Measurements from ENCODE around the gene AK4. TPM values are rescaled to one million over a fixed set of nuclear protein-coding genes. Genes with fewer than 3 reads are reported as not detected.

Gene AK4
- total RNA-seq, 1 donor from 2014 or later, result 133 TPM

DNA sequence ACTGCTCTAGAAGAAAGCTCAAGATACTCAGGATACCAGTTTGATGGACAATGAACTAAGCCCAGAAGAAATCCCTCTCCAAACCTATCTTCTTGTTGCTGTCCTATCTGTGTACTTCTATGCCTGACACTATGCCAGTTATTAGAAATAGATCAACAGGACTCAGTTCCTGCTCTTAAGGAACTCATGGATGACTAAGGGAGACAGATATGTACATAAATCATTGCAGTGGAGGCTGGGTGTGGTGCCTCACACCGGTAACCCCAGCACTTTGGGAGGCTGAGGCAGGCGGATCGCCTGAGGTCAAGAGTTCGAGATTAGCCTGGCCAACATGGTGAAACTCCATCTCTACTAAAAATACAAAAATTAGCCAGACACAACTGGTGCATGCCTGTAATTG lies 42.4 kb upstream of the AK4 start:
- no peak overlapping the region for H3K4me3 ChIP-seq (ENCODE audit: insufficient read depth, low read depth, low read length)
- no peak overlapping the region for H3K27ac Mint-ChIP-seq (ENCODE audit: unreplicated experiment)
- H3K4me1 ChIP-seq (ENCODE audit: insufficient read depth, low read length), result no peaks in the 10 kb centered on the region
- H3K27me3 Mint-ChIP-seq (ENCODE audit: low read depth, unreplicated experiment), result peaks cover 3% of the 10 kb centered on the region
- no peak overlapping the region for H3K4me3 Mint-ChIP-seq (ENCODE audit: unreplicated experiment)
- H3K79me2 ChIP-seq (ENCODE audit: insufficient read depth, low read length), result no peaks in the 10 kb centered on the region
- H2AFZ ChIP-seq (ENCODE audit: low read depth, low read length), result no peak overlapping the region
- H4K20me1 ChIP-seq (ENCODE audit: insufficient read depth, low read length), result no peaks in the 10 kb centered on the region
- H3K9me3 Mint-ChIP-seq (ENCODE audit: unreplicated experiment), result peaks cover 8% of the 10 kb centered on the region
- no peak for DNase-seq (ENCODE audit: low read depth)
- H3K4me2 ChIP-seq (ENCODE audit: low read length), result no peak overlapping the region
- no peaks in the 10 kb centered on the region for H3K36me3 ChIP-seq (ENCODE audit: insufficient read depth, low read length)
- H3K36me3 Mint-ChIP-seq (ENCODE audit: low read depth, unreplicated experiment), result no peaks in the 10 kb centered on the region
- no peaks in the 10 kb centered on the region for H3K27me3 ChIP-seq (ENCODE audit: insufficient read depth, low read length)
- no peak overlapping the region for H3K27ac ChIP-seq (ENCODE audit: low read depth, low read length)
- TF ChIP-seq, protein P1, sequence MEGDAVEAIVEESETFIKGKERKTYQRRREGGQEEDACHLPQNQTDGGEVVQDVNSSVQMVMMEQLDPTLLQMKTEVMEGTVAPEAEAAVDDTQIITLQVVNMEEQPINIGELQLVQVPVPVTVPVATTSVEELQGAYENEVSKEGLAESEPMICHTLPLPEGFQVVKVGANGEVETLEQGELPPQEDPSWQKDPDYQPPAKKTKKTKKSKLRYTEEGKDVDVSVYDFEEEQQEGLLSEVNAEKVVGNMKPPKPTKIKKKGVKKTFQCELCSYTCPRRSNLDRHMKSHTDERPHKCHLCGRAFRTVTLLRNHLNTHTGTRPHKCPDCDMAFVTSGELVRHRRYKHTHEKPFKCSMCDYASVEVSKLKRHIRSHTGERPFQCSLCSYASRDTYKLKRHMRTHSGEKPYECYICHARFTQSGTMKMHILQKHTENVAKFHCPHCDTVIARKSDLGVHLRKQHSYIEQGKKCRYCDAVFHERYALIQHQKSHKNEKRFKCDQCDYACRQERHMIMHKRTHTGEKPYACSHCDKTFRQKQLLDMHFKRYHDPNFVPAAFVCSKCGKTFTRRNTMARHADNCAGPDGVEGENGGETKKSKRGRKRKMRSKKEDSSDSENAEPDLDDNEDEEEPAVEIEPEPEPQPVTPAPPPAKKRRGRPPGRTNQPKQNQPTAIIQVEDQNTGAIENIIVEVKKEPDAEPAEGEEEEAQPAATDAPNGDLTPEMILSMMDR (IDR thresholded peaks at IDR 0.05; ENCODE audit: insufficient read depth, low read depth, low read length), result no peak
- no peak for TF ChIP-seq EZH2 (IDR thresholded peaks at IDR 0.05; ENCODE audit: insufficient read depth, low read length)
- no peak for FAIRE-seq
- peaks cover 3% of the 10 kb centered on the region for H3K4me1 Mint-ChIP-seq (ENCODE audit: low read depth, unreplicated experiment)
- H3K9ac ChIP-seq (ENCODE audit: low read length), result no peak overlapping the region
- H3K9me3 ChIP-seq (ENCODE audit: insufficient read depth, low read depth, low read length), result no peaks in the 10 kb centered on the region

DNA sequence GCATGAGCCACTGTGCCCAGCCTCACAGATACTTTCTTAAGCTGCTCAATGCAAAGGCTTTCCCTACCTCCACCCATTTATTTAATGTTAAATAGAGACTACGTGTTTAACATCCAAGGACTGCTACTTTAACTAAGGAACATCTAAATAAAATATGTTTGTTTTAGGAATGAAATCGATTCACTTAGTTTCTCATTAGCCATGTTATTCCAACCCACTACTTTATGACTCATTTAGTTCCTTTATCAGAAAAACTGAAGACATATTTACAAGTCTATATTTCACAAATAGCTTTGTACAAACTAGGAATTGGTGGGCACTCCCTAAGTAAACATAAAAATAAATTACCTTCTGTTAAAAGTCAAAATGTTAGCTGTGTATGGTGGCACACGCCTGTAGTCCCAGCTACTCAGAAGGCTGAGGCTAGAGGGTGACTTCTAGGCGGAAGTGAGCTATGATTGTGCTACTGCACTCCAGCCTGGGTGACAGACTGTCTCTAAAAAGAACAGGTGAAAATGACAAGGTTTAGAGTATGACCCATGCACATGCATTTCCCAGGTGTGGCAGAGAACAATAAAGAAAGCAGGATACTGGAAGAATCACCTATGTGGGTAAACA lies 39.9 kb upstream of the AK4 start:
- TF ChIP-seq EZH2 (IDR thresholded peaks at IDR 0.05; ENCODE audit: insufficient read depth, low read length), result no peak
- TF ChIP-seq, protein P1 (IDR thresholded peaks at IDR 0.05; ENCODE audit: insufficient read depth, low read depth, low read length), result no peak
- no peaks in the 10 kb centered on the region for H3K27me3 ChIP-seq (ENCODE audit: insufficient read depth, low read length)
- no peak overlapping the region for H3K4me3 Mint-ChIP-seq (ENCODE audit: unreplicated experiment)
- no peak overlapping the region for H3K9ac ChIP-seq (ENCODE audit: low read length)
- H3K79me2 ChIP-seq (ENCODE audit: insufficient read depth, low read length), result no peaks in the 10 kb centered on the region
- no peaks in the 10 kb centered on the region for H3K4me1 ChIP-seq (ENCODE audit: insufficient read depth, low read length)
- H3K36me3 ChIP-seq (ENCODE audit: insufficient read depth, low read length), result no peaks in the 10 kb centered on the region
- H3K27ac Mint-ChIP-seq (ENCODE audit: unreplicated experiment), result no peak overlapping the region
- FAIRE-seq (no peak), DNase-seq (ENCODE audit: low read depth) (no peak)
- H4K20me1 ChIP-seq (ENCODE audit: insufficient read depth, low read length), result no peaks in the 10 kb centered on the region
- no peak overlapping the region for H2AFZ ChIP-seq (ENCODE audit: low read depth, low read length)
- H3K27me3 Mint-ChIP-seq (ENCODE audit: low read depth, unreplicated experiment), result peaks cover 3% of the 10 kb centered on the region
- peaks cover 3% of the 10 kb centered on the region for H3K4me1 Mint-ChIP-seq (ENCODE audit: low read depth, unreplicated experiment)
- H3K9me3 ChIP-seq (ENCODE audit: insufficient read depth, low read depth, low read length), result no peaks in the 10 kb centered on the region
- peaks cover 5% of the 10 kb centered on the region for H3K9me3 Mint-ChIP-seq (ENCODE audit: unreplicated experiment)
- no peak overlapping the region for H3K4me3 ChIP-seq (ENCODE audit: insufficient read depth, low read depth, low read length)
- no peak overlapping the region for H3K4me2 ChIP-seq (ENCODE audit: low read length)
- no peak overlapping the region for H3K27ac ChIP-seq (ENCODE audit: low read depth, low read length)
- no peaks in the 10 kb centered on the region for H3K36me3 Mint-ChIP-seq (ENCODE audit: low read depth, unreplicated experiment)

DNA sequence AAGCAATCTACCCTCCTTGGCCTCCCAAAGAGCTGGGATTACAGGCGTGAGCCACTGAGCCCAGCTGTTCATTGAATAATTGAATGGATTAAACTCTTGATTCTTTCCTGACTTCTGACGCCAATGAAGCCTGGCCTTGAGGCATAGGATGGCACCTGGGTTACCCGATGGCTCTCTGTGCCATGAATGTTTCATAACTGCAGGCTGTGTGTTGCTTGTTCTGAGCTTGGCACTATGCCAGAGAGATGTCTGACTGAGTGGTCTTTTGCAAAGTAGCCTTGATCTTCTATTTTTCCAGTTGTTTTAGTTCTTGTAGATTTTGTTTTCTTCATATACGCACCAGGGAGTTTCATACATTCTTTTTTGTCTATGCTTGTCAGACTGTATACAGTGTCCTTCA lies 38.5 kb upstream of the AK4 start:
- Mint-ChIP-seq H3K4me1 (ENCODE audit: low read depth, unreplicated experiment) (peaks cover 7% of the 10 kb centered on the region), H3K4me3 (ENCODE audit: unreplicated experiment) (no peak overlapping the region)
- no peak for TF ChIP-seq EZH2 (IDR thresholded peaks at IDR 0.05; ENCODE audit: insufficient read depth, low read length)
- TF ChIP-seq, protein P1 (IDR thresholded peaks at IDR 0.05; ENCODE audit: insufficient read depth, low read depth, low read length), result no peak

More for the DNA sequence above, 38.5 kb upstream of the AK4 start:
- no peaks in the 10 kb centered on the region for H4K20me1 ChIP-seq (ENCODE audit: insufficient read depth, low read length)
- Mint-ChIP-seq H3K9me3 (ENCODE audit: unreplicated experiment) (peaks cover 5% of the 10 kb centered on the region), H3K36me3 (ENCODE audit: low read depth, unreplicated experiment) (no peaks in the 10 kb centered on the region), H3K27me3 (ENCODE audit: low read depth, unreplicated experiment) (no peaks in the 10 kb centered on the region), H3K27ac (ENCODE audit: unreplicated experiment) (no peak overlapping the region)
- no peak overlapping the region for H3K4me2 ChIP-seq (ENCODE audit: low read length)
- H3K4me1 ChIP-seq (ENCODE audit: insufficient read depth, low read length), result no peaks in the 10 kb centered on the region
- H3K27me3 ChIP-seq (ENCODE audit: insufficient read depth, low read length), result no peaks in the 10 kb centered on the region
- FAIRE-seq (no peak), DNase-seq (ENCODE audit: low read depth) (no peak)
- H3K79me2 ChIP-seq (ENCODE audit: insufficient read depth, low read length), result no peaks in the 10 kb centered on the region
- H3K9ac ChIP-seq (ENCODE audit: low read length), result no peak overlapping the region
- H3K9me3 ChIP-seq (ENCODE audit: insufficient read depth, low read depth, low read length), result no peaks in the 10 kb centered on the region
- H3K27ac ChIP-seq (ENCODE audit: low read depth, low read length), result no peak overlapping the region
- H3K4me3 ChIP-seq (ENCODE audit: insufficient read depth, low read depth, low read length), result no peak overlapping the region
- no peak overlapping the region for H2AFZ ChIP-seq (ENCODE audit: low read depth, low read length)
- H3K36me3 ChIP-seq (ENCODE audit: insufficient read depth, low read length), result no peaks in the 10 kb centered on the region
